GM21367 (cell line): ENCODE measurements around the gene TNFRSF1A.

Source experiments
- ATAC-seq: cut with Tn5 transposase; IDR thresholded peaks from one replicate; pipeline ENCODE4 v1.9.1; 2021; ENCODE audit not compliant: unreplicated experiment

The TNFRSF1A gene

GRCh38 chr12:6341417-6342139 is at the start of gene TNFRSF1A:
Gene TNFRSF1A, minus strand, starts transcription at chr12:6342076. Its CDS starts 262 bp downstream, at chr12:6341814.
- ATAC-seq, result no peak

DNA sequence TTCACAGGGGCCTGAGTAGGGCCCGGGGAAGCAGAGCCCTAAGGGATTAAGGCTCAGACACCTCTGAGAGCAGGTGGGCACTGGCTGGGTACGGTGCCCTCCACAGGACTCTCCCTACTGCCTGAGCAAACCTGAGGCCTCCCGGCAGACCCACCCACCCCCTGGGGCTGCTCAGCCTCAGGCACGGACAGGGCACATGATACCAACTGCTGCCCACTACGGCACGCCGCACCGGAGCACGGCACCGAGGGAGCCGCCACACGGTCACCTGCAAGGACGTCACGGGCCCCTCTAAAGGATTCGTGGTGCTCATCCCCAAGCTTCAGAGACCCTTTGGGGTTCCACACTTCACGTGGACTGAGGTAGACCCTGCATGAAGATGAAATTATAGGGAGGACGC is 49.1 kb upstream of the TNFRSF1A start:
- ATAC-seq, result no peak

DNA sequence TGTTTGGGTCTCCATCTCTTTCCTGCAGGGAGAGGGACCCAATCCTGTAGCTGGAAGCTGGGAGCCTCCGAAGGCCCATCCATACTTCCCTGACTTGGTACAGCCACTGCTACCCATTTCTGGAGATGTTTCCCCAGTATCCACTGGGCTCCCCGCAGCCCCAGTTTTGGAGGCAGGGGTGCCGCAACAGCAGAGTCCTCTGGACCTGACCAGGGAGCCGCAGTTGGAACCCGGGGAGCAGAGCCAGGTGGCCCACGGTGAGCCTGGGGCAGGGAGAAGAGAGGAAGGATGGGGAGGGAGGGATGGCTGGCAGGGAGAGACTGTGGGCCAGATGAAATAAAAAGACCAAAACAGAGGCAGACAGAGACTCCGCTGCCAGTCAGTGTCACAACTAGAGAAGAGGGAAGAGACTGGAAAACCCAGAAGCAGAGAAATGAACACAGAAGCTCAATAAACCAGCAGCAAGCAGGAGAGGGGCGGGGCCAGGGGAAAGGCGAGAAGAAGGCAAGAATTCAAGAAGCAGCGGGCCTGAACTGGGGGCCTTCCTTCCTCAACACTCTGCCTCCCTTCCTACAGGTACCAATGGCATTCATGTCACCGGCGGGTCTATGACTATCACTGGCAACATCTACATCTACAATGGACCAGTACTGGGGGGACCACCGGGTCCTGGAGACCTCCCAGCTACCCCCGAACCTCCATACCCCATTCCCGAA is 48.4 kb upstream of the TNFRSF1A start:
- no peak for ATAC-seq

DNA sequence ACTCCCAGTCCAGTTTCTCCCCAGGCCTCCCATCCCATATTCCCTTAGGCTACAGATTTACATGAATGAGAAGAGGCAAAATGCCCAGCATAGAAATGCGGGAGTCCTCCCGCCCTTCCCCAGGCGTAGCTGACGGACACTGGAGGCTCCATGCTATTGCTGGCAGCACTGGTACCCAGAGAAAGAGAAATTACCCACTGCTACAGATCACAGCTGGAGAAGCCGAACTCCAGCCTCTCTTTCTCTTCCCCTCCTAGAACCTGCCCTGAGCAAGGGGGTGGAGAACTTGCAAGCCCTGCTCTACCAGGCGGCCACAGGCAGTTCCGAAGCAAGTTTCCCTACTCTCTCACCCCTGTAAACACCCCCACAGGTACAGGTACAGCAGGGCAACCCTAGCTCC is 45.7 kb upstream of the TNFRSF1A start:
- ATAC-seq, result no peak

GRCh38 chr12:6386491-6386890 is 44.6 kb upstream of the TNFRSF1A start:
- ATAC-seq, result no peak

DNA sequence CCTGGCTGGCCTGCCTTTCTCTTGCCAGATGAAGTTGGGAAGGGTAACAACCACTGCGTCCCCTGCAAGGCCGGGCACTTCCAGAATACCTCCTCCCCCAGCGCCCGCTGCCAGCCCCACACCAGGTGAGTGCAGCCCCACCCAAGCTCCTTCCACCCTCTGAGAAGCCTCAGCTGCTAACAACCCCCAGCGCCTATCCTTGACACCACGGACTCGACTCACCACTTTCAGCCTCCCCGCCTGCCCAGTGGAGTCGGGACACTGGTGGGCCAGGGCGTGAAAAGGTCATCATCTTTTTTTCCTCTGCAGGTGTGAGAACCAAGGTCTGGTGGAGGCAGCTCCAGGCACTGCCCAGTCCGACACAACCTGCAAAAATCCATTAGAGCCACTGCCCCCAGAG is 44.2 kb upstream of the TNFRSF1A start:
- no peak for ATAC-seq

DNA sequence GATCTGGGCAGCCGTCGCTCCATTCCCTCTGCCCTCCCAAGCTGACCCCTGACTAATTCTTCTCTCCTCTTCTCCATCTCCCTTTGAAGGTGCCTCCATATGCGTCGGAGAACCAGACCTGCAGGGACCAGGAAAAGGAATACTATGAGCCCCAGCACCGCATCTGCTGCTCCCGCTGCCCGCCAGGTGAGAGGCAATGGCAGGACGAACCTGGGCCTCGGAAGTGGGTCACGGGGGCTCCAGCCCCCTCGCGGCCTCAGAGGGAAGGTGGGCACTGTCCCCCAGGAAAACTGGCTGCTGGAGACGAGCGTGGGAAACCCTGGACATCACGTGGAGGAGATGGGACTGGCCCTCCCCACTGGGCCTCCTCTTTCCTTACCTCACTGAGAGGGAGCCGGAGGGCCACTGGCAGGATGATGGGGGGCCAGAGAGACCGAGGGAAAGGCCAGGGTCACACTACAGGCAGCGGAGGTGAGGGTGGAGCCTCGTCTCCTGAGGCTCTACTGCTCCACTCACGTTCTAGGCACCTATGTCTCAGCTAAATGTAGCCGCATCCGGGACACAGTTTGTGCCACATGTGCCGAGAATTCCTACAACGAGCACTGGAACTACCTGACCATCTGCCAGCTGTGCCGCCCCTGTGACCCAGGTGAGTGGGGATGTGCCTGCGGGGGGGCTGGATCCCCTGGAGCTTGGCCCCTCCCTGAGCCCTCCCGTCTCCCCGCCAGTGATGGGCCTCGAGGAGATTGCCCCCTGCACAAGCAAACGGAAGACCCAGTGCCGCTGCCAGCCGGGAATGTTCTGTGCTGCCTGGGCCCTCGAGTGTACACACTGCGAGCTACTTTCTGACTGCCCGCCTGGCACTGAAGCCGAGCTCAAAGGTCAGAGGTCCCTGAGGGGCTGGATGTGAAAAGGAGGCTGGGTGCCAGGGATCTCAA is 42.9 kb upstream of the TNFRSF1A start:
- no peak for ATAC-seq

DNA sequence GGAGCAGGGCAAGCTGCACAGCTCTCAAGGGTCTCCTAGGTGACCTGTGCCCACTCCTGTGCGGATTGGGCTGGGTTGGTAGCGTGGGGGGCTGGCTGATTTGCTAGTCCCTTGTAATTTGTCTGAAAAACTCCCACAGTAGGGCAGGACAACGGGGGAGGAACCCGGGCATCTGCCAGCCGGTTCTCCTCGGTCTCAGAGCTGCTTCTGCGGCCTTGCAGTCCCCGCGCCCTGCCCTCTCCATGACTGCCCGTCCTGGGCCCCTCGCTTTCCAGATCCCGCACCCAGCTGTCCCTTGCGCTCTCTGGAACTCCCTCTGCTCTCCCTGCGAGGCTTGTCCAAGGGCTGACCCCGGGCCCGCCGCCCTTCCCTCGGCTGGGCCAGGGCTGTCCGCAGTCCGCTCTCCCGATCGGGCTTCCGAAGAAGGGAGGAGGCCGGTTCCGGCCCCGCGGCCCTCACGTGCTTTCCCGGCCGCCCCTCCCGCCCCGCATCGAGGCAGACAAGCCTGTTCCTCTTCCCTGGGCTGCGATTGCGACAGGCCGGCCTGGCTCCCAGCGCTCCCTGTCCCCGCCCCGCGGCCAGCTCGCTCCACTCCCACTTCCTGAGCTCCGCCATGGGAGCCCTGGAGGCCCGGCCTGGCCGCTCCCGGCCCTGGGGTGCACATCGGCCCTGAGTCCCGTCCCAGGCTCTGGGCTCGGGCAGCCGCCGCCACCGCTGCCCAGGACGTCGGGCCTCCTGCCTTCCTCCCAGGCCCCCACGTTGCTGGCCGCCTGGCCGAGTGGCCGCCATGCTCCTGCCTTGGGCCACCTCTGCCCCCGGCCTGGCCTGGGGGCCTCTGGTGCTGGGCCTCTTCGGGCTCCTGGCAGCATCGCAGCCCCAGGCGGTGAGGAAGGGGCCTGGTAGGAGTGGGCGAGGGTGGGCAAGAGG is 42.0 kb upstream of the TNFRSF1A start, which contains the start of gene LTBR:
LTBR (plus strand) TSS at position 591 of the 927 bp plus-strand sequence; CDS start at position 788, 197 bp downstream.
- ATAC-seq, result no peak

GRCh38 chr12:6382982-6383381 is 41.1 kb upstream of the TNFRSF1A start:
- ATAC-seq, result no peak

GRCh38 chr12:6382371-6382770 is 40.5 kb upstream of the TNFRSF1A start:
- ATAC-seq, result no peak

- ATAC-seq, result no peak
These were observed 38.6 kb upstream of the TNFRSF1A start for GRCh38 chr12:6380141-6381121.

DNA sequence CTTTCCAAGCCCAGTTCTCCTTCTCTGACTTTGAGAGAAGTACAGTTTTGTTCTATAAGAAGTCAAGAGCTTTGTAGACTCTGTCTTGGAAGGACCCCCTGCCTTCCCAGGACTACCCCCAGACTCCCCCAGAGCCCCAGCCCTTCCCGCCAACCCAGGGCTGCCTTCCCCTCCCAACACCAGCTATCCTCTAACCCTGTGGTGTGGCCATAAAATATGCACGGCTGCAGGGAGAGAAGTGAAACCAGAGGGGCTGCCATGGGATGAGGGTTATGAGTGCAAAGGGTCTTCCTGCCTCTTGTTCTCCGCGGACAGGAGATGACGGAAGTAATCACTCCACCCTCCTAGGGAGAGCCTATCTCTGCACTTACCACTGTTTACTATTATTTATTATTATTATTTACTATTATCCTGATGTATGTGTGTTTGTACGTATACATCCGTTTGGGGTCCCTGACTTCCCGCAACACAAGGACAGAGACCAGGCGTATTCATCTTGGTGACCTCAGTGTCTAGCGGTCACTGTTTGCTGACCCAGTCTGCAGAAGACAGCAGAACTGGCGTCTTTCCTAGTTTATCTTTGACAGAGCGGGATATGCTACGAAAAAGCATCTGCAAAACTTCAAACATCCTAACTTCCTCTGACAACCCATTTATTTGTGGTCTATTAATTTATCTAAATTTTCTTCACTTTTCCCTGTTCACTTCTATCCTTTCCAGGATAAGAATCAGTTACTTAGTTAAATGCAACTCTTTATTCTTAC is 37.0 kb upstream of the TNFRSF1A start:
- ATAC-seq, result no peak

DNA sequence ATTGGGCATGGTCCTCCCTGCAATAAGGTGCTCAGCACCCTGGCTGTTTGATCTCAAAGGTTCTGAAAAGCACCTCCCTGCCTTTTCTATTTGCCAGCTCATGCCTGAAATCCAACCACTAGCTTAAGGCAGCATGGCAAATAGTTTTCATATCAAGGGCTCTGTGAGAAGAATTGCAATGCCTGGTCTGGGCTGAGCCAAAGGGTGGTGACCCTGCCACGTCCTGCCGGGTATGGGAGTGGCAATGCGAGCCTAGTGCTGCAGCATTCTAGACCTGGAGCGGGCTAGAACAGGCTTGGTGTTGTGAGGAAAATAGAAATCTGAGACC is 35.8 kb upstream of the TNFRSF1A start:
- no peak for ATAC-seq

DNA sequence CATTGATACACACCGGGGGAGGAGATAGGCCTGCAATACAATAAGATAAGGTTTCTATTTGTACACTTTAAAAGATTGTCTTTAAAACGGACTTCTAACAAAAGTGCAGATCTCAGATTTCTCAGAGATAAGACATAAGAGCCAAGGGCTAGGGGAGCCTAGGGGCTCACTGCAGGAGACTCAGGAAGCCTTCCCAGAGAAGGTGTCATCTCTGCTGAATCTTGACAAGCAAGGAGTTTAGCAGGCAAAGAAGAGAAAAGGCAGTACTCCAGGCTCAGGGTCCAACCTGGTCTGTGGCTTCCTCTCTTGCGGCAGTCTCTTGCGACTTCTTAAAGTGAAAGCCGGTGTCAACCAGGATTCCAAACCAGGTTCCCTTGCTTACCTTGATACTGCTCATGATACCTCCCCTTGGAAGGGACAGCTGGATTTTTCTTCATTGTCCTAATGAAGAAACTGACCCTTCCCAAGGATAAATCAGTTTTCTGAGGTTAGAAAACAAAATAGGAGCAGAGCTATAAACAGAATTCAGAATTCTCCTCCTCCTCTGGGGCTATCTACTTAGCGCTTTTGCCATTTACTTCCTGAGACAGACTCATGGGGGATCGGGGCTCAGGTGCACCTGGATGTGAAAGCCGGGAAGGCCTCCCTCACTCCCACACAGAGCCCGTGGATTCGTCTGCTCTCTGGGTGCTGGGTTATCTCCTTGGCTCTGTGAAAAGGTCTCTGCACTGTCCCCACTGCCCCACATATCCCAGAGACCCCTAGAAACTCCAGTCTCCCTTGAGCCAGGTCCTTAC is 35.2 kb upstream of the TNFRSF1A start:
- no peak for ATAC-seq

DNA sequence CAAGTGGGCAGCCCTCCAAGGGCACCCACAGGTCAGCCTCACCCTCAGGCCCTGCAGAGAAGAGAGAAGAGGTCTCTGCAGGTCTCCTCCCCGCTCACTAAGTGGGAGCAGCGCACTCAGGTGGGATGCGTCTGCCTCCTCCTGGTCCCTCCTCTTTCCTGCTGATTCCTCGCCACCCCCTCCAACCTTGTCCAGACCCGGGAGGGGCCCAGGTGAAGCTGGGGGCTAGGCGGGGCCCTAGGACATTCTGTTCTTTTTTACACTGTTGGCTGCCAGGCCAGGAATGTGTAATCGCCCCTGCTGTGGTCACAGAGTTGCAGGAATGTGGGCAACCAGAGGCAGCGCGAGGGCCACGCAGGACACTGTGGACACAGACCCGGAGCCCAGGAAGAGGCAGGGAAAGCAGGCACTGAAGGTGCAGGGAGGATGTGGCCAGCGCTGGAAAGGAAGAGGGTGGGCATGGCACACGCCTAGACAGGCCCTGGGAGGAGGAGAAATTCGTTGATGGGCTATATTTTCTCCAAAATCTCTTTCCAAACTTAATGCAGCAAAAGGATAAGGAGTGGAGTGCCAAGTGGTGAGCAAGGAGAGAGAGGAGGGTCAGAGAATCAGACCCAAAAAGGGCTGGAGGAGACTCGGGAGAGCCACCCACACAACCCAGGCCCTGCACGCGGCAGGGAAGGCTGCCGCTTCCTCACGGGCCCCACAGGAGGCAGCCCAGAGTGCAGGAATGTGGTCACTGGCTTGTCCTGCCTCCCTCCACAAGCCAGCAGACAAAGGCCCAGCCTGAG is 34.4 kb upstream of the TNFRSF1A start:
- ATAC-seq, result no peak

- ATAC-seq, result no peak
These were observed 33.6 kb upstream of the TNFRSF1A start, which contains the start of gene SCNN1A for GRCh38 chr12:6375269-6376078. Gene SCNN1A, minus strand, starts transcription at chr12:6375563. Its CDS starts 780 bp downstream, at chr12:6374783.
